ENCODE data around the gene KLHDC7B.

DNA sequence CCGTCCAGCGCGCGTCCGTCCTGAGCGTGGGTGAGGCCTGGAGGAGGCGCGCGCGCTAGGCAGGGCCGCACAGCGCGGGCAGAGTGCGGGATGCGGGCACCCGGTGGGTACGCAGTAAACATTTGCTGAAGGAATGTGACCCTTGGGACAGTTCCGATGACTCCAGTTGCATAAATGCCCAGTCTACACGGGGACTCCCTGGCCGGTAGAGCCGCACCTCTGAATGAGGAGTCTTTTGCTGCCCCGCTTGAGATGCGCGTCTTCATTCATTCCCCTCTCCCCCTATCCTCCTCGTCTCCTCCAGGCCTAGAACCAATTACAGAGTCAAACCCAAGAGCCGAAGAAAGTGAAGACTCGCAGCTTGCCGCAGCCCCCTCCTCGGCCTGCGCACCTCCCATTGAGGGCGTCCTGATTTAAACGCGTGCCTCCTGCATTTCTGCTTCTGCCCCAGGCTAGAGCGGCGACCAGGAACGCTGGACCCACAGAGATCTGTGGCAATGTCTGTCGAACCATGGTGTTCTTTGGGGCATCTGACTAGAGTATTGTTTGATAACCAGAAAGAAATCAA, 37.7 kb downstream of the KLHDC7B start:
- TF ChIP-seq POLR2A (IDR thresholded peaks at IDR 0.05) (peak in 1 of 4 donors; percentile 1), CTCF (IDR thresholded peaks at IDR 0.05) (no peak)

Measured in upper lobe of left lung (tissue), 4 donors.